Ascending aorta (tissue), 2 donors: Measurements from ENCODE around the gene LAGE3. TPM values are rescaled to one million over a fixed set of nuclear protein-coding genes. Genes with fewer than 3 reads are reported as not detected.

Source experiments
- DNase-seq, 2 donors: peaks; one replicate each; pipeline ENCODE4 v3.0.0-alpha.2; 2019; ENCODE audit warnings: low spot score in 2 of 2
- H3K27ac ChIP-seq, 2 donors: fragments of 200-600 bp; sonication (generic); one replicate each; pipeline ENCODE4 v1.5.1; 2016 to 2017; ENCODE audit warnings: mild to moderate bottlenecking in 1 of 2
- H3K27me3 ChIP-seq: fragments of 200-600 bp; sonication (generic); one replicate; pipeline ENCODE4 v1.5.1; 2017
- H3K36me3 ChIP-seq, 2 donors: fragments of 200-600 bp; sonication (generic); one replicate each; pipeline ENCODE4 v1.5.1; 2016
- H3K4me1 ChIP-seq, 2 donors: fragments of 200-600 bp; sonication (generic); one replicate each; pipeline ENCODE4 v1.5.1; 2016 to 2017; ENCODE audit warnings: mild to moderate bottlenecking in 1 of 2
- H3K4me3 ChIP-seq, 2 donors: fragments of 200-600 bp; sonication (generic); one replicate each; pipeline ENCODE4 v1.5.1; 2016 to 2017; ENCODE audit warnings: mild to moderate bottlenecking in 1 of 2
- H3K9me3 ChIP-seq, 2 donors: fragments of 200-600 bp; sonication (generic); one replicate each; pipeline ENCODE4 v1.5.1; 2016
- CTCF ChIP-seq, 3 experiments: fragments of 200-600 bp in 2 of 3; fragments of 450-650 bp in 1 of 3; sonication (generic) in 2 of 3; IDR thresholded peaks; one replicate each; pipeline ENCODE4 v1.5.1; 2016 to 2019; ENCODE audit warnings: antibody characterized with exemption in 3 of 3, mild to moderate bottlenecking in 1 of 3, moderate library complexity in 1 of 3
- intact Hi-C: fragments of 100-400 bp; cut with DNase I; formaldehyde crosslinking; loops from one replicate; pipeline ENCODE4 v1.15.1; 2023
- total RNA-seq: library from RNA; depleted of rRNA; stranded (reverse); fragments of >200 nt; gene quantifications from one replicate; pipeline ENCODE4 v1.1.0, GENCODE V29; 2016

Gene LAGE3
- total RNA-seq, 1 donor from 2014 or later = 52.0 TPM

GRCh38 chrX:154517101-154517781, 38.2 kb upstream of the LAGE3 start:
- Histone ChIP-seq H3K4me3 (peak overlapping the region in 1 of 2 donors; percentile 60), H3K9me3 (no peaks in the 10 kb centered on the region)
- intact Hi-C loops = no loop called here

GRCh38 chrX:154516656-154517100, 37.6 kb upstream of the LAGE3 start:
- H3K4me3 ChIP-seq = peak overlapping the region; percentile 60 to 72
- H3K36me3 ChIP-seq = no peaks in the 10 kb centered on the region
- H3K27me3 ChIP-seq = no peaks in the 10 kb centered on the region
- peaks cover 2 to 5% of the 10 kb centered on the region in 2 donors for H3K4me1 ChIP-seq
- no peak for TF ChIP-seq CTCF (IDR thresholded peaks at IDR 0.05)
- intact Hi-C loops = loop anchor here (1.0 kb wide), 2 partner anchors 26 to 37 kb away; partner anchors contain the start of genes LAGE3 and SLC10A3
- no peak for DNase-seq
- no peaks in the 10 kb centered on the region for H3K9me3 ChIP-seq
- peak overlapping the region; percentile 82 to 88 for H3K27ac ChIP-seq

More at GRCh38 chrX:154517101-154517781, 38.2 kb upstream of the LAGE3 start:
- Histone ChIP-seq H3K27ac (peak overlapping the region; percentile 82 to 88), H3K36me3 (no peaks in the 10 kb centered on the region), H3K4me1 (peaks cover 2 to 5% of the 10 kb centered on the region in 2 donors), H3K27me3 (no peaks in the 10 kb centered on the region)
- TF ChIP-seq CTCF (IDR thresholded peaks at IDR 0.05) = no peak
- DNase-seq = no peak

DNA sequence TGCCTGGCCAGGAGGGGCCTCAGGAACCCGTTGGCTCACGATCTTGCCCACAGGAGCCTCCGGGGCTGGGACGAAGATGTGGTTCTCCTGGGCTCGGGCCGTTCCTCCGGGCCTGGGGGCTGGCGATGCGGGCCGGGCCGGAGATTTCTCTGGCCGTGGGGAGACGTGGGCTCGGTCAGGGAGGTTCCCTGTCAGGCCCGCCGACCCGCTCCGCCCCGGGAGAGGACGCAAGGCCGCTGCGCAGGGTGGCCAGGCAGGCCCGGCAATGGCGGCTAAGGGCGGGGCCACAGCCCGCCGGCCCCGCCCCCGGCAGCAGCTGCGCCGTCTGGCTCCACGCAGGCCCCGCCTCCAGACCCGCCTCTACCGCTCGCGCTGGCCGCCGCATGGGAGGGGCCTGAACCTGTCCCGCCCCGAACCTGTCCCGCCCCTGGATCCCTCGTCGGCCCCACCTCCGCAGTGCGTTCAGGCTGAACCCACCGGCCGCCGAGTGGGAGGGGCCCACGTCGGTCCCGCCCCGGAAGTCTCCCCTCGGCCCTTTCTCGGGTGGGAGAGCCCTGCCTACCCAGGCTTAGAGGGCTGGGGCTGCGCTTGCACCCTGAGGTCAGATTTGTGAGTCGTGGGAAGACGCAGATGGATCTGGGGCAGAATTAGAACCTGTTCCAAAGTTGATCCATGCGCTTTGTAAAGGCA, 37.0 kb upstream of the LAGE3 start, which contains the start of gene FAM3A:
FAM3A (minus strand) TSS at position 267 of the 690 bp plus-strand sequence. CDS start 460 bp downstream, outside the sequence.
- no peak for TF ChIP-seq CTCF (IDR thresholded peaks at IDR 0.05)
- H3K9me3 ChIP-seq = no peaks in the 10 kb centered on the region
- no peaks in the 10 kb centered on the region for H3K36me3 ChIP-seq
- H3K4me3 ChIP-seq = peak within 1 kb of the TSS; percentile 64 to 72
- H3K4me1 ChIP-seq = peaks cover 2 to 5% of the 10 kb centered on the region in 2 donors
- DNase-seq = peak; percentile 70 to 95
- intact Hi-C loops = loop anchor here (1.0 kb wide), 2 partner anchors 26 to 37 kb away; partner anchors contain the start of genes LAGE3 and SLC10A3
- H3K27me3 ChIP-seq = no peaks in the 10 kb centered on the region
- H3K27ac ChIP-seq = peak within 1 kb of the TSS; percentile 82 to 88

DNA sequence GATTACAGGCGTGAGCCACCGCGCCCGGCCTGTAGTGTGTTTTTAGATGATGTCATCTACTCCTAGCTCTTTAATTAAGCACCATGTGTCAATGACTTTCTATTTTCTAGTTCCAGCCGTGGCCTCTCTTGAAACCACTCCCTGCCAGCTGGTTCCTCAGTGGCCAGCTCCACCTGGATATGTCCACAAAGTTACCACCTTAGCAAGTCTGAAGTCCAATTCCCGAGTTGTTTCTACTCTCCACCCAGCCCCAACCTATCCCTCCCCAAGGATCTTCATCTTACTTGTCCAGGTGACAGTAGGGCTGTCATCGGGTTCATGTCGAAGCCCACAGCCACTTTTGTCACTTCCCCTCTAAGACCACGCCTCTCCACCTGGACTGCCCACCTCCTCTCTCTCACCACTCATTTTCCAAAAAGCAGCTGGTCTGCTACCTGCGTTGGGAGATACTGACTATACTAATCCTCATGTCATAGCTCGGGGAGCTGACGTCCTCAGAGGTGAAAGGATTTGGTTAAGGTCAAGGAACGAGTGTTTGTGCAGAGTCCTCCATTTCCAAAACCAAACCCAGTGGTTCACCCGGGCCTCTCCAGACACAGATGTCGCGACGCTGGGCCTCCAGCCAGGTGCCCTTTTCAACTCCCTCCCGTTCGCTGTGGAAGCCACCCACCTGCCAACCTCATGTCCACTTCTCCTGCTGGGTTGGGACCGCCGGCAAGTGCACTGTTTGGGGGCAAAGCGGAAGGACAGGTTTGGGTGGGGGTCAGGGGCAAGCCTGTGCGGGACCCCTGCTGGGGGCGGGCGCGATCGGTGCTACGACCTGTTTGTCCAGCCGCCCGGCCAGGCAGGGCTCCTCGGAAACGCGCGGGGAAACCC, 36.2 kb upstream of the LAGE3 start:
- H3K4me1 ChIP-seq = peaks cover 2 to 5% of the 10 kb centered on the region in 2 donors
- no peaks in the 10 kb centered on the region for H3K36me3 ChIP-seq
- H3K27me3 ChIP-seq = no peaks in the 10 kb centered on the region
- DNase-seq = no peak
- intact Hi-C loops = no loop called here
- no peaks in the 10 kb centered on the region for H3K9me3 ChIP-seq
- peak overlapping the region; percentile 76 to 88 for H3K27ac ChIP-seq
- H3K4me3 ChIP-seq = peak overlapping the region; percentile 64 to 72
- TF ChIP-seq CTCF (IDR thresholded peaks at IDR 0.05) = no peak

DNA sequence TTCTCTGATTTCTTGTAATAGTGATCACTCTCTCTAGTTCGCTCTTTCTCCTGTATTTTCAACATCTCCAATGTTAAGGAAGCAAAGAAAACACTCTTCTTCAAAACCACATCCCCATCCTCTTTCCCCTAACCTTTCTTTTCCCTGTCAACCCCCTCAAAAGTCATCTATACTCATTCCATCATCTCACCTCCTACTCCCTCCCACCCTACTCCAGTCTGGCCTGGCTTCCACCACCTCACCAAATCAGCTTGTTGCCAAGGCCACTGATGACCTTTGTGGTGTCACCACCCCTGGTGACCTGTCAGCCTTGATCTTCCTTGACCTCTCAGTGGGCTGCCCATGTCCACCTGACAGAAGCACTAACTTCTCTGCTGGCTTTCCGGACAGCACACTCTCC, 34.6 kb upstream of the LAGE3 start:
- H3K36me3 ChIP-seq = peaks cover 0 to 6% of the 10 kb centered on the region in 2 donors
- no peak overlapping the region for H3K27ac ChIP-seq
- peaks cover 2 to 5% of the 10 kb centered on the region in 2 donors for H3K4me1 ChIP-seq
- H3K9me3 ChIP-seq = no peaks in the 10 kb centered on the region
- intact Hi-C loops = no loop called here
- TF ChIP-seq CTCF (IDR thresholded peaks at IDR 0.05) = no peak
- H3K27me3 ChIP-seq = no peaks in the 10 kb centered on the region
- H3K4me3 ChIP-seq = no peak overlapping the region
- DNase-seq = no peak
